ENCODE data around the gene LHFPL3. TPM values are rescaled to one million over a fixed set of nuclear protein-coding genes. Genes with fewer than 3 reads are reported as not detected.

The LHFPL3 gene
- total RNA-seq, 2 donors from 2014 or later: not detected

DNA sequence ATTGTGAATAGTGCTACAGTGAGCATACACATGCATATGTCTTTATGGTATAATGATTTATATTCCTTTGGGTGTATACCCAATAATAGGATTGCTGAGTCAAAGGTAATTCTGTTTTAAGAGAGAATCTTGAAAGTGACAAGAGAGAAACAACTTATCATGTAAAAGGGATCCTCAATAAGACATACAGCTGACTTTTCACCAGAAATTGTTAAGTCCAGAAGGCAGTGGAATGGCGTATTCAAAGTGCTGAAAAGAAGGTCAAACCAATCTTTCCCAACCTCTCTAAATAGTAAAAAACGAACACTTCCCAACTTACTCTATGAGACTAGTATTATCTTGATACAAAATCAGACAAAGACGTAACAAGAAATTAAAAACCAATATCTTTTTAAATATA is 59.8 kb downstream of the LHFPL3 start:
- ATAC-seq (replicated peaks in 1 of 2) (no peak), DNase-seq (no peak)
- H3K27me3 Mint-ChIP-seq (ENCODE audit: low read depth): no peaks in the 10 kb centered on the region
- H3K36me3 Mint-ChIP-seq (ENCODE audit: insufficient read depth in 2 of 2): peaks cover 0 to 3% of the 10 kb centered on the region in 2 donors
- H3K27ac Mint-ChIP-seq: no peak overlapping the region
- no peak overlapping the region for H3K4me3 Mint-ChIP-seq
- H3K9me3 Mint-ChIP-seq: peaks cover 3 to 4% of the 10 kb centered on the region in 2 donors
- no peaks in the 10 kb centered on the region for H3K4me1 Mint-ChIP-seq (ENCODE audit: low read depth)

DNA sequence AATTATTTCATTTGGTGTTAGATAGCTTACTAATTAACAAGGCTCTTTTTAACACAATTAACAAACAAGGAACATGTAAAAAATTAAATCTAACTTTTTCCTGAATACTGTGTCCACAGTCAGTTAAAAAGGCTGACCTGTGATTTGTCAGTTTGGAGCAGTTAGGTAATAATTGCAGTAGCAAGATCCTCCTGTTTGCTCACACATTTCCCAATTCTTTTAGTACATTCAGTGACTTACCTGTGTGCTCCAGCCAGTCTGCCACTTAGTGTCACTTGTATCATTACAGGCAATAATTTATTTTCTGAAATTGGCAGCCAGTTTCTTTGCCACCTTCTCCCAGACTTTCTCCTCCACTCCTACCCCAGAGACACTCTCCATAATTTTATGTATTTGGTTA is 66.8 kb downstream of the LHFPL3 start:
- no peaks in the 10 kb centered on the region for H3K4me1 Mint-ChIP-seq (ENCODE audit: low read depth)
- H3K4me3 Mint-ChIP-seq: no peak overlapping the region
- H3K27me3 Mint-ChIP-seq (ENCODE audit: low read depth): peaks cover 7% of the 10 kb centered on the region
- no peaks in the 10 kb centered on the region for H3K36me3 Mint-ChIP-seq (ENCODE audit: insufficient read depth in 2 of 2)
- no peak overlapping the region for H3K27ac Mint-ChIP-seq
- ATAC-seq (replicated peaks in 1 of 2) (no peak), DNase-seq (no peak)
- H3K9me3 Mint-ChIP-seq: peaks cover 0 to 3% of the 10 kb centered on the region in 2 donors

DNA sequence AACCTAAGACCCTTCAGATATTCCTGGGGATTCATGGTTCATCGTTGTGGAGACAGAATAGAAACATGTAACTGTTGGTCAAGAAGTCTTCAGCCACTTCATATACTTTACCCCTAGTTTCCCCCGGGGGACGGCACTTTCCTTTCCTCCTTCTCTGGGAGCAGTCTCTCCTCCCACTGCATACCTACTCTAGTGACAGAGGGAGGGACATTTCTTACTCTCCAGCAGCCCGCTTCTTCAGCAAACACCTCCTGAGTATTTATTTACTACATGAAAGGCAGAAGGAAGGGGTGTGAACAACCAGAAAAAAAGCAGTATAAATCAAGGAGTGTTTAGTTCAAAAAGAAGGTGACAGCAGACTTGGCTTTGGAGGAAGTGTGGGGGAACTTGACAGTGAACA is 69.0 kb downstream of the LHFPL3 start:
- Mint-ChIP-seq H3K27ac (no peak overlapping the region), H3K27me3 (ENCODE audit: low read depth) (peaks cover 13% of the 10 kb centered on the region), H3K4me1 (ENCODE audit: low read depth) (no peaks in the 10 kb centered on the region), H3K36me3 (ENCODE audit: insufficient read depth in 2 of 2) (no peaks in the 10 kb centered on the region), H3K9me3 (no peaks in the 10 kb centered on the region), H3K4me3 (no peak overlapping the region)
- ATAC-seq (replicated peaks in 1 of 2) (no peak), DNase-seq (no peak)

DNA sequence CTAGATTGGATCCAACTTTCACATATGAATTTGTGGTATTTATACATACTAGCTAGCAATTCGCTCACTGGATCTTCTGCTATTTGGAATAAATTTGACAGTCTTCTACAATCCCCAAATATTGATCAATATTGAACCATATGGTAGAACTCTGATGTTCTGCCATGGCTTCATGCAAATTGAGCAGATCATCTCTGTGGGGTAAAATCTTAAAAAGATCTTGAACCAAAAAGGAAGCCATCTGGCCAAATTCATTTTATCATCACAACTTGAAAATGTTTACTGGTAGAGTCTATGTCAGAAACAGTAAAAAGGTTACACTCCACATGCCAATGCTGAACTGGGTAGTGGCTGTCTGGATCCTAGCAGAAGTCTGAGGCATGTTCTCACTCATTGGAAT is 80.0 kb downstream of the LHFPL3 start:
- ATAC-seq (replicated peaks in 1 of 2) (no peak), DNase-seq (no peak)
- Mint-ChIP-seq H3K9me3 (no peaks in the 10 kb centered on the region), H3K4me1 (ENCODE audit: low read depth) (no peaks in the 10 kb centered on the region), H3K27me3 (ENCODE audit: low read depth) (no peaks in the 10 kb centered on the region), H3K27ac (no peak overlapping the region), H3K4me3 (no peak overlapping the region), H3K36me3 (ENCODE audit: insufficient read depth in 2 of 2) (no peaks in the 10 kb centered on the region)

DNA sequence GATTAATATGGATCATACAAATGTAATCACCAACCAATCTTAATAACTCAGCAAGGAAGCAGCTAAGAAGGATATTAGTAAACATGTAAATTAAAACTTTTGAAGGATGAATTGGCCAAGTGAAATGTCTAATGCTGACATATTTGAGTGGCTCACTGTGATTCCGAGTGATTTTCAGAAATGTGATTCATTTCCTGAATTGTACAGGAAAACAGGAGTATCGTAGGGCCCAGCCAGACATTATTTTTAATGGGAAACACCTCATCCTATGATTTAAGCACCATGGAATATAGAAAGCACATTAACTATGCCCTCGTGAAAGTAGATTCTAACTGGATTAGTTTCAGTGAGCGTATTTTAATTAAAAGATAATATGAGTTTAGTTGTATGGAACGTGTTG is 82.3 kb downstream of the LHFPL3 start:
- no peak overlapping the region for H3K4me3 Mint-ChIP-seq
- H3K9me3 Mint-ChIP-seq: no peaks in the 10 kb centered on the region

GRCh38 chr7:104412911-104413310 is 84.5 kb downstream of the LHFPL3 start:
- no peaks in the 10 kb centered on the region for H3K36me3 Mint-ChIP-seq (ENCODE audit: insufficient read depth in 2 of 2)
- no peaks in the 10 kb centered on the region for H3K4me1 Mint-ChIP-seq (ENCODE audit: low read depth)
- no peak for ATAC-seq (replicated peaks in 1 of 2)
- DNase-seq: no peak
- H3K27ac Mint-ChIP-seq: no peak overlapping the region
- no peak overlapping the region for H3K4me3 Mint-ChIP-seq
- H3K27me3 Mint-ChIP-seq (ENCODE audit: low read depth): no peaks in the 10 kb centered on the region
- no peaks in the 10 kb centered on the region for H3K9me3 Mint-ChIP-seq

More for the DNA sequence above, 82.3 kb downstream of the LHFPL3 start:
- ATAC-seq (replicated peaks in 1 of 2) (no peak), DNase-seq (no peak)
- no peaks in the 10 kb centered on the region for H3K36me3 Mint-ChIP-seq (ENCODE audit: insufficient read depth in 2 of 2)
- no peak overlapping the region for H3K27ac Mint-ChIP-seq
- H3K27me3 Mint-ChIP-seq (ENCODE audit: low read depth): no peaks in the 10 kb centered on the region
- no peaks in the 10 kb centered on the region for H3K4me1 Mint-ChIP-seq (ENCODE audit: low read depth)

DNA sequence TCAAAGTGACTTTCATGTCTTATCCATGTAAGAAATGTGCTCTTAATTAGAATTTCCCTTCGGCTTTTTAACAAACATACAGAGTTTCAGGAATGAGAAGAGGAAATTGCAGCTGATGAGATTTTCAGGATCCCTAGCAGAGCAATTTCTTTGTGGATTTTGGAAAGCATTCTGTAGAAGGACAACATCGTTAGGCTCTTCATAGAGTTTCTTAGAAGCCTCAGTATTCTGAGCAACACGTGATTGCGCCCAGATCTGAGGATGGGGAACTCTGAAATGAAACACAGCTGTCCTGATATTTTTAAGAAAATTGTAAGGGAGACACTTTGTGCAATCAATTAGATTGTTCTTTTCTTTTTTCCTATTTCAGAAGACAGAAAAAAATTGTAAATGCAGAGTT is 85.8 kb downstream of the LHFPL3 start:
- no peak for DNase-seq
- H3K4me3 Mint-ChIP-seq: no peak overlapping the region
- no peaks in the 10 kb centered on the region for H3K4me1 Mint-ChIP-seq (ENCODE audit: low read depth)
- no peaks in the 10 kb centered on the region for H3K9me3 Mint-ChIP-seq
- H3K27ac Mint-ChIP-seq: no peak overlapping the region
- H3K27me3 Mint-ChIP-seq (ENCODE audit: low read depth): no peaks in the 10 kb centered on the region
- no peaks in the 10 kb centered on the region for H3K36me3 Mint-ChIP-seq (ENCODE audit: insufficient read depth in 2 of 2)
- no peak for ATAC-seq (replicated peaks in 1 of 2)

GRCh38 chr7:104415700-104416099 is 87.3 kb downstream of the LHFPL3 start:
- DNase-seq: no peak
- Mint-ChIP-seq H3K4me3 (no peak overlapping the region), H3K27ac (no peak overlapping the region), H3K9me3 (no peaks in the 10 kb centered on the region), H3K4me1 (ENCODE audit: low read depth) (no peaks in the 10 kb centered on the region), H3K36me3 (ENCODE audit: insufficient read depth in 2 of 2) (no peaks in the 10 kb centered on the region), H3K27me3 (ENCODE audit: low read depth) (no peaks in the 10 kb centered on the region)
- no peak for ATAC-seq (replicated peaks in 1 of 2)

DNA sequence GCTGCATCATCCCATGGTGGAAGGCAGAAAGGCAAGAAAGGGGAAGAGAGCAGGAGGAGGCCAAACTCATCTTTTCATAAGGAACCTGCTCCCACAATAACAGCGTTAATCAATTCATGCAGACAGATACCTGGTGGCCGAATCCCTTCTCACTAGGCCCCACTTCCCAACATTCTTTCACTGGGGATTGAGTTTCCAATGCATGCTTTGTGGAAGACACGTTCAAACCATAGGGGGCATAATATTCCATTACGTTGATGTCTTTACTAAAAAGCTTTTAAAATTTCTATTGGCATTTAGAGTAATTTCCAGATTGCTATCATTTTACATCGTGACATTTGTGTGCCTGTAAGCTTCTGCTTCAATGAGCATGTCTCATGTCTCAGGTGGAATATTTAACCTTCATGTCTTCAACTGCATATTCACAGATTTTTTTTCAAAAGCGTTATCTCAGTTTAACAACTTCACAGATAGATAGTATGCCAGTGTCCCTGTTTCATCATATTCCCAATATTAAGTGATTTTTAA is 88.5 kb downstream of the LHFPL3 start:
- DNase-seq (no peak), ATAC-seq (replicated peaks in 1 of 2) (no peak)
- Mint-ChIP-seq H3K27me3 (ENCODE audit: low read depth) (no peaks in the 10 kb centered on the region), H3K36me3 (ENCODE audit: insufficient read depth in 2 of 2) (no peaks in the 10 kb centered on the region), H3K27ac (no peak overlapping the region), H3K4me3 (no peak overlapping the region), H3K4me1 (ENCODE audit: low read depth) (no peaks in the 10 kb centered on the region), H3K9me3 (no peaks in the 10 kb centered on the region)

GRCh38 chr7:104431930-104432329 is 103.5 kb downstream of the LHFPL3 start:
- no peak for ATAC-seq (replicated peaks in 1 of 2)
- no peaks in the 10 kb centered on the region for H3K9me3 Mint-ChIP-seq

GRCh38 chr7:104434129-104434528 is 105.7 kb downstream of the LHFPL3 start:
- Mint-ChIP-seq H3K36me3 (ENCODE audit: insufficient read depth in 2 of 2) (no peaks in the 10 kb centered on the region), H3K9me3 (no peaks in the 10 kb centered on the region), H3K27ac (no peak overlapping the region), H3K27me3 (ENCODE audit: low read depth) (no peaks in the 10 kb centered on the region), H3K4me3 (no peak overlapping the region), H3K4me1 (ENCODE audit: low read depth) (no peaks in the 10 kb centered on the region)
- DNase-seq (no peak), ATAC-seq (replicated peaks in 1 of 2) (no peak)

More at GRCh38 chr7:104431930-104432329, 103.5 kb downstream of the LHFPL3 start:
- Mint-ChIP-seq H3K4me3 (no peak overlapping the region), H3K27ac (no peak overlapping the region), H3K4me1 (ENCODE audit: low read depth) (no peaks in the 10 kb centered on the region), H3K27me3 (ENCODE audit: low read depth) (no peaks in the 10 kb centered on the region), H3K36me3 (ENCODE audit: insufficient read depth in 2 of 2) (no peaks in the 10 kb centered on the region)
- no peak for DNase-seq

DNA sequence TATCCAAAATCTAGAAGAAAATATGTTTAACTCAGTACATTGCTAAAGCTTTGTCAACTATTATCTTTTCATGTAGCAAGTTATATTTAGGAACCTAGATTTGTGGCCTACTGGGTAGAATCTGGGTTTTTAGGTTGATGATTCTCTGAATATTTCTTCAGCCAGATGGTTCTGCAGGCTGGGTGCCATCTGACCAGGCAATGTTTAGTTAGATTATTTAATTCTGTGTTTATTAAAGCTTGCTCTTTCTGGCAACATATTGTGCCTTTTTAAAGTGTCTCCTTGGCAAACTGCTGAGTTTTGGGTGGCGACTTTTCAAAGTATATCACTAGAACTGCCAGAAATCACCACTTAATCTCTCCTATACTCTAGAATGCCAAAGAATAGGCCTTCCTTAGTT is 114.1 kb downstream of the LHFPL3 start:
- DNase-seq (no peak), ATAC-seq (replicated peaks in 1 of 2) (no peak)
- H3K4me1 Mint-ChIP-seq (ENCODE audit: low read depth): no peaks in the 10 kb centered on the region
- H3K27ac Mint-ChIP-seq: no peak overlapping the region
- no peaks in the 10 kb centered on the region for H3K9me3 Mint-ChIP-seq
- H3K4me3 Mint-ChIP-seq: no peak overlapping the region
- H3K27me3 Mint-ChIP-seq (ENCODE audit: low read depth): no peaks in the 10 kb centered on the region
- no peaks in the 10 kb centered on the region for H3K36me3 Mint-ChIP-seq (ENCODE audit: insufficient read depth in 2 of 2)

DNA sequence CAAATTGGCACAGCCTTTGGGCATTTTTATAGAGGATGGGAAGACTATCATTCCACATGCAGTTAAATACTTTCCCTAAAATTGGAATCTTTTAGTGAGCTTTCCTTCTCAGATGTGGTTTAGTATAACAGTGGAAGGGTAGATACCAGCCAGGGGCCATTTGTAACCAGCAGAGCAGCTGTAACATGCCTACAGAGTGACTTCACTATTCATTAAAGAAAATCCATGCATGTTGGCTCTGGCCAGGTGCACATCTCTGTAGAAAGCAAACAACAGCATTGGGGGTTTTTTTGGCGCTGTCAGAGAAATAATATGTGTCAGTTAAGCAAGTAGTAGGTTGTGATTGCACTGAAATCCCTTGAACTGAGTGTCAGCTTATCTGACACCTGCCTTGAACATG is 115.6 kb downstream of the LHFPL3 start:
- H3K4me1 Mint-ChIP-seq (ENCODE audit: low read depth): no peaks in the 10 kb centered on the region
- no peak overlapping the region for H3K27ac Mint-ChIP-seq
- DNase-seq (no peak), ATAC-seq (replicated peaks in 1 of 2) (no peak)
- H3K4me3 Mint-ChIP-seq: no peak overlapping the region
- H3K9me3 Mint-ChIP-seq: no peaks in the 10 kb centered on the region
- no peaks in the 10 kb centered on the region for H3K36me3 Mint-ChIP-seq (ENCODE audit: insufficient read depth in 2 of 2)
- H3K27me3 Mint-ChIP-seq (ENCODE audit: low read depth): no peaks in the 10 kb centered on the region

DNA sequence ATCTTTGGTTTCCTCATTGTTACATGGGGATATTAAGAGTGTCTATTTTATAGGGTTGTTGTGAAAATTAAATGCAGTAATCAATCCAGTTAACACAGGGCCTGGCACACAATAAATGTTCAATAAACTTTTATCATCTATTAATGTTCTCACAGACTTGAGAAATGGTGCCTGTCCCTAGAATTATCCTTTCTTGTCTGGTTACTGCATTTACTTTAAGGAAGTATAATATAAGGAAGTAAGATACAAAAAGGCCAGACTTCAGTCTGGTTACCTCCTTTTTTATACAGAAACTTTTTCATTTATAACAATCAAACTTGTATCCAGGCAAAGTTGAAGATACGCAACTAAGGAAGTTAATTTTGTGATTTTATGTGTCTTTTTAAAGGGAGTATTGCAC is 117.0 kb downstream of the LHFPL3 start:
- H3K27ac Mint-ChIP-seq: no peak overlapping the region
- H3K36me3 Mint-ChIP-seq (ENCODE audit: insufficient read depth in 2 of 2): no peaks in the 10 kb centered on the region
- H3K9me3 Mint-ChIP-seq: no peaks in the 10 kb centered on the region
- H3K4me1 Mint-ChIP-seq (ENCODE audit: low read depth): no peaks in the 10 kb centered on the region
- no peak overlapping the region for H3K4me3 Mint-ChIP-seq
- DNase-seq (no peak), ATAC-seq (replicated peaks in 1 of 2) (no peak)
- H3K27me3 Mint-ChIP-seq (ENCODE audit: low read depth): no peaks in the 10 kb centered on the region
